Endothelial cell of umbilical vein (primary cell): ENCODE measurements around the gene TGFA. TPM values are rescaled to one million over a fixed set of nuclear protein-coding genes. Genes with fewer than 3 reads are reported as not detected.

Experiments
- BruUV-seq: library from RNA; stranded (reverse); fragments of 400-500 nt; replicated peaks from 2 replicates; lab custom pipeline; 2021; lab: Mats Ljungman, UMichigan
- CTCF ChIA-PET: fragments of 300-600, 350-600 bp; sonication (Branson Sonifier 250); formaldehyde crosslinking; loops from one replicate; lab custom pipeline; 2021; ENCODE audit warnings: antibody characterized with exemption, inconsistent platforms; lab: Charles Lee
- POLR2A ChIA-PET: fragments of 300-600, 350-600 bp; sonication (Branson Sonifier 250); formaldehyde crosslinking; loops from one replicate; lab custom pipeline; 2021; ENCODE audit warnings: antibody characterized with exemption, inconsistent platforms; lab: Charles Lee
- DNase-seq: peaks from one replicate; pipeline ENCODE4 v3.0.0-alpha.2; 2011; ENCODE audit warnings: low read depth, low spot score
- FAIRE-seq: peaks from 2 replicates; lab custom pipeline; 2011; peaks lifted over from hg19 to GRCh38; lab: Jason Lieb, UNC
- H2AFZ ChIP-seq: 2 replicates; pipeline ENCODE4 v1.6.0; 2012; ENCODE audit warnings: low read depth, low read length, control low read depth, inconsistent platforms
- H3K27ac ChIP-seq: 2 replicates; pipeline ENCODE4 v1.5.1; 2011; ENCODE audit warnings: low read depth, mild to moderate bottlenecking, control low read depth, low read length, moderate library complexity; ENCODE audit not compliant: insufficient read depth
- H3K27me3 ChIP-seq, 2 experiments: 2 replicates each; pipeline versions ENCODE4 v1.6.0 to v1.6.1; 2011; ENCODE audit warnings: low read length in 2 of 2, mixed read lengths in 1 of 2; ENCODE audit not compliant: control insufficient read depth in 2 of 2, insufficient read depth in 2 of 2
- H3K36me3 ChIP-seq, 2 experiments: 2 replicates in 1 of 2; 3 replicates in 1 of 2; pipeline ENCODE4 v1.5.1; 2011; ENCODE audit warnings: low read length in 2 of 2, mild to moderate bottlenecking in 1 of 2, moderate library complexity in 1 of 2; ENCODE audit not compliant: control insufficient read depth in 2 of 2, insufficient read depth in 2 of 2; ENCODE audit errors: extremely low read depth in 1 of 2
- H3K4me1 ChIP-seq: 3 replicates; pipeline ENCODE4 v1.5.1; 2011; ENCODE audit warnings: mild to moderate bottlenecking, low read length; ENCODE audit not compliant: control insufficient read depth, insufficient read depth; ENCODE audit errors: extremely low read depth
- H3K4me2 ChIP-seq: 2 replicates; pipeline ENCODE4 v1.6.1; 2011; ENCODE audit warnings: low read length, control low read depth, mixed read lengths; ENCODE audit not compliant: insufficient read depth
- H3K4me3 ChIP-seq, 3 experiments: fragments of 200-600 bp in 1 of 3; sonication (generic), shearing (Covaris generic) in 1 of 3; replicated peaks in 1 of 3; 2 replicates each; pipeline ENCODE4 v1.5.1; 2011 to 2016; ENCODE audit warnings: control low read depth in 3 of 3, low read length in 3 of 3, mild to moderate bottlenecking in 2 of 3, inconsistent platforms in 1 of 3, low read depth in 1 of 3, moderate library complexity in 1 of 3; ENCODE audit not compliant: insufficient read depth in 1 of 3
- H3K79me2 ChIP-seq: 2 replicates; pipeline ENCODE4 v1.6.0; 2012; ENCODE audit warnings: low read length, inconsistent platforms; ENCODE audit not compliant: control insufficient read depth, insufficient read depth
- H3K9ac ChIP-seq: replicated peaks from 2 replicates; pipeline ENCODE3; 2011; ENCODE audit warnings: low read length, control low read depth; ENCODE audit not compliant: insufficient read depth; ENCODE audit errors: extremely low read depth
- H3K9me1 ChIP-seq: replicated peaks from 3 replicates; pipeline ENCODE4 v1.6.0; 2011; ENCODE audit warnings: mild to moderate bottlenecking, low read length; ENCODE audit not compliant: control insufficient read depth, insufficient read depth; ENCODE audit errors: extremely low read depth
- H3K9me3 ChIP-seq: replicated peaks from 2 replicates; pipeline ENCODE4 v1.5.1; 2012; ENCODE audit warnings: low read length, inconsistent platforms; ENCODE audit not compliant: control insufficient read depth, insufficient read depth
- H4K20me1 ChIP-seq: replicated peaks from 2 replicates; pipeline ENCODE3; 2011; ENCODE audit warnings: mild to moderate bottlenecking, low read length; ENCODE audit not compliant: control insufficient read depth, insufficient read depth; ENCODE audit errors: extremely low read depth
- CTCF ChIP-seq, 2 donors: IDR thresholded peaks; 1 replicate in 1 of 2; 2 replicates in 1 of 2; pipeline ENCODE4 v1.5.1; 2011; ENCODE audit warnings: low read length in 2 of 2, mild to moderate bottlenecking in 2 of 2, moderate library complexity in 2 of 2, control low read depth in 1 of 2, inconsistent platforms in 1 of 2, low read depth in 1 of 2; ENCODE audit not compliant: insufficient read depth in 1 of 2; ENCODE audit errors: extremely low read depth in 1 of 2
- EZH2 ChIP-seq: IDR thresholded peaks from 2 replicates; pipeline ENCODE4 v1.6.1; 2012; ENCODE audit warnings: borderline replicate concordance, low read depth, mild to moderate bottlenecking, moderate library complexity, low read length, inconsistent platforms; ENCODE audit not compliant: severe bottlenecking
- FOS ChIP-seq: IDR thresholded peaks from 2 replicates; pipeline ENCODE4 v1.6.1; 2011; ENCODE audit warnings: mild to moderate bottlenecking, low read length, moderate library complexity, borderline replicate concordance; ENCODE audit not compliant: insufficient read depth
- GATA2 ChIP-seq: IDR thresholded peaks from 2 replicates; pipeline ENCODE4 v1.7.0; 2011; ENCODE audit warnings: low read depth, mild to moderate bottlenecking, moderate library complexity, mixed read lengths, low read length; ENCODE audit not compliant: insufficient read length, insufficient read depth
- JUN ChIP-seq: IDR thresholded peaks from 2 replicates; pipeline ENCODE4 v1.6.1; 2011; ENCODE audit warnings: borderline replicate concordance, low read depth; ENCODE audit not compliant: insufficient read length, insufficient read depth
- MYC ChIP-seq: IDR thresholded peaks from one replicate; pipeline ENCODE4 v1.6.1; 2011; ENCODE audit warnings: mild to moderate bottlenecking, low read depth, low read length
- POLR2A ChIP-seq: IDR thresholded peaks from 2 replicates; pipeline ENCODE4 v1.6.1; 2012; ENCODE audit warnings: low read depth, mild to moderate bottlenecking, control low read depth, low read length
- POLR2AphosphoS5 ChIP-seq: IDR thresholded peaks from 2 replicates; pipeline ENCODE4 v1.6.1; 2012; ENCODE audit warnings: low read depth, mild to moderate bottlenecking, control low read depth, low read length, moderate library complexity; ENCODE audit not compliant: insufficient read depth
- dilution Hi-C: fragments of 300-500 bp; cut with MboI; formaldehyde crosslinking; loops from one replicate; pipeline ENCODE4 v1.15.0; 2019; ENCODE audit warnings: low sequenced_read_pairs; ENCODE audit not compliant: extremely low pct_ligation_motif_present
- intact Hi-C: fragments of 100-400 bp; cut with micrococcal nuclease; formaldehyde crosslinking; loops from one replicate; pipeline ENCODE4 v1.10.0; 2022
- polyA plus RNA-seq, 4 experiments: library from polyadenylated mRNA; depleted of rRNA in 3 of 4; stranded (reverse) in 3 of 4; unstranded in 1 of 4; fragments of >200 nt; gene quantifications; 2 replicates each; pipeline versions ENCODE4 v1.2.1 to v1.2.3, GENCODE V29; 2011 to 2012; ENCODE audit warnings: missing spikeins in 1 of 4
- total RNA-seq: library from RNA; stranded (reverse); gene quantifications from 2 replicates; pipeline ENCODE4 v1.2.3, GENCODE V29; 2021
- TF ChIP-seq, protein P1 (sequence below): IDR thresholded peaks from 2 replicates; pipeline ENCODE4 v1.6.1; 2011; ENCODE audit not compliant: insufficient read depth, insufficient read length

The TGFA gene
- total and polyA plus RNA-seq, 2 donors (not counting 3 experiments of a cell fraction or from before 2014, with no cell fraction given) = 0.22 to 0.32 TPM

DNA sequence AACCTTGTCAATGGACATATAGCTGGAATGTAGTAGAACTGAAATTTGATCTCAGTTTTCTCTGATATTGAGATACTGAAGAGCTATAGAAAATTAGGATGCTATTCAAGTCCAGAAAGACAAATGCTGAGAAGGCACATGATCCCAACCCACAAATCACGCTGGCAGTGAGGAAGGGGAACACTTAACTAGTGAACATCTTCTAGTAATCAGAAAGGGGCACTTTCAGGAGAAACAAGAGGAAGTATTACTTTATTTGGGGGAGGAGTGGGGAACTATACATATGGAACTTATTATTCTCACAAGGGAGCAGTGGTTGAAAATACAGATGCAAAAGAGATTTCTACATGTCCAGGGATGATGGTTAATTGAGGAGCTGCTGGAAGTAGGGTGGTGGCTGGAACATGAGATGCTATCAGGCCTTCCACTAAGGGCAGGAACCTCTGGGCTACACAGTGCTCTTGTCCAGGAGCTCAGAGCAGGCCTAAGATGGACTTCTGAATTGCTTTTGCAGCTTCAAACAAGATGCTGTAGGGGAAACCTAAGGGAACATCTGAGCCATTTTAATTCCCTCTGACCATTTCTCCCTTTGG is 79.3 kb downstream of the TGFA start:
- no TSS peak for BruUV-seq
- dilution Hi-C loops (no loop called here), intact Hi-C loops (no loop called here)
- TF ChIP-seq EZH2 (no peak), CTCF (IDR thresholded peaks at IDR 0.05; ENCODE audit: extremely low read depth in 1 of 2, insufficient read depth in 1 of 2, low read depth in 1 of 2, low read length in 2 of 2) (no peak), GATA2 (no peak), POLR2A (no peak), JUN (no peak), POLR2AphosphoS5 (no peak), FOS (no peak), MYC (no peak)
- TF ChIP-seq, protein P1, sequence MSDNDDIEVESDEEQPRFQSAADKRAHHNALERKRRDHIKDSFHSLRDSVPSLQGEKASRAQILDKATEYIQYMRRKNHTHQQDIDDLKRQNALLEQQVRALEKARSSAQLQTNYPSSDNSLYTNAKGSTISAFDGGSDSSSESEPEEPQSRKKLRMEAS = no peak
- Histone ChIP-seq H3K9me1 (no peaks in the 10 kb centered on the region), H3K36me3 (no peaks in the 10 kb centered on the region), H3K4me1 (no peaks in the 10 kb centered on the region), H2AFZ (no peak overlapping the region), H3K27ac (no peak overlapping the region), H3K4me2 (no peak overlapping the region), H3K9me3 (no peaks in the 10 kb centered on the region), H3K79me2 (no peaks in the 10 kb centered on the region), H4K20me1 (no peaks in the 10 kb centered on the region), H3K27me3 (peaks cover 24 to 34% of the 10 kb centered on the region in 2 experiments), H3K4me3 (no peak overlapping the region), H3K9ac (no peak overlapping the region)
- FAIRE-seq (no peak), DNase-seq (no peak)
- ChIA-PET CTCF (interaction anchor here (0.6 kb wide), 2 partner anchors 12 to 141 kb away, joined by 3 read pairs; no protein-coding TSS in a partner anchor), POLR2A (no interaction called here)
